A673 (cell line): ENCODE results near the gene HECW1. TPM values are rescaled to one million over a fixed set of nuclear protein-coding genes. Genes with fewer than 3 reads are reported as not detected.

Experiments
- BruUV-seq: library from RNA; stranded (reverse); fragments of 400-500 nt; replicated peaks from 2 replicates; lab custom pipeline; 2021; lab: Mats Ljungman, UMichigan
- CTCF ChIA-PET: fragments of 300-600 bp; sonication (Branson Sonifier 250); formaldehyde crosslinking; loops from one replicate; lab custom pipeline; 2022; ENCODE audit warnings: antibody characterized with exemption; lab: Charles Lee
- POLR2A ChIA-PET: fragments of 300-600 bp; sonication (Branson Sonifier 250); formaldehyde crosslinking; loops from one replicate; lab custom pipeline; 2022; ENCODE audit warnings: antibody characterized with exemption; ENCODE audit not compliant: low non-redundant PET; lab: Charles Lee
- DNase-seq: peaks from one replicate; pipeline ENCODE4 v3.0.0-alpha.2; 2015; ENCODE audit warnings: low spot score
- H3K27ac ChIP-seq: fragments of 200-600 bp; sonication (generic); 2 replicates; pipeline ENCODE4 v1.5.1; 2016; ENCODE audit warnings: mixed run types, low read depth, mild to moderate bottlenecking, mixed read lengths, antibody characterized with exemption, low read length; ENCODE audit not compliant: poor library complexity, severe bottlenecking
- H3K27me3 ChIP-seq: fragments of 200-600 bp; sonication (generic); replicated peaks from 2 replicates; pipeline ENCODE4 v1.6.1; 2017; ENCODE audit warnings: mixed run types, low read depth, mild to moderate bottlenecking, mixed read lengths, antibody characterized with exemption, low read length; ENCODE audit not compliant: insufficient read depth, poor library complexity
- H3K36me3 ChIP-seq: fragments of 200-600 bp; sonication (generic); 2 replicates; pipeline ENCODE4 v1.6.1; 2016; ENCODE audit warnings: mixed run types, mild to moderate bottlenecking, mixed read lengths, antibody characterized with exemption, low read length; ENCODE audit not compliant: insufficient read depth, poor library complexity, severe bottlenecking
- H3K4me1 ChIP-seq: fragments of 200-600 bp; sonication (generic); 2 replicates; pipeline ENCODE4 v1.6.1; 2017; ENCODE audit warnings: mixed run types, mild to moderate bottlenecking, mixed read lengths, antibody characterized with exemption, low read length; ENCODE audit not compliant: insufficient read depth, poor library complexity, severe bottlenecking
- H3K4me3 ChIP-seq: fragments of 200-600 bp; sonication (generic); 2 replicates; pipeline ENCODE4 v1.5.1; 2016; ENCODE audit warnings: low read depth, mixed run types, mild to moderate bottlenecking, mixed read lengths, low read length; ENCODE audit not compliant: poor library complexity, severe bottlenecking
- H3K9me3 ChIP-seq: fragments of 200-600 bp; sonication (generic); 2 replicates; pipeline ENCODE4 v1.6.1; 2016; ENCODE audit warnings: mixed run types, low read depth, mild to moderate bottlenecking, mixed read lengths, antibody characterized with exemption, low read length; ENCODE audit not compliant: poor library complexity, severe bottlenecking
- EZH2 ChIP-seq: fragments of 200-600 bp; sonication (generic); IDR thresholded peaks from 2 replicates; pipeline ENCODE4 v1.6.1; 2017; ENCODE audit warnings: borderline replicate concordance, low read depth, mild to moderate bottlenecking, mixed read lengths, antibody characterized with exemption, low read length; ENCODE audit not compliant: poor library complexity, severe bottlenecking
- intact Hi-C: fragments of 100-400 bp; cut with micrococcal nuclease; formaldehyde crosslinking; loops from one replicate; pipeline ENCODE4 v1.10.0; 2022; ENCODE audit not compliant: unreplicated experiment
- total RNA-seq: library from RNA; stranded (reverse); gene quantifications from 2 replicates; pipeline ENCODE4 v1.2.3, GENCODE V29; 2021
- TF ChIP-seq, protein P1 (sequence below): fragments of 300-800, 200-600 bp; sonication (generic); conservative IDR thresholded peaks from 2 replicates; pipeline ENCODE4 v1.5.1; 2017; ENCODE audit warnings: low read depth, mild to moderate bottlenecking, antibody characterized with exemption, low read length, moderate library complexity, mixed read lengths

Gene HECW1
- total RNA-seq, 1 experiment from 2014 or later = 0.39 TPM

DNA sequence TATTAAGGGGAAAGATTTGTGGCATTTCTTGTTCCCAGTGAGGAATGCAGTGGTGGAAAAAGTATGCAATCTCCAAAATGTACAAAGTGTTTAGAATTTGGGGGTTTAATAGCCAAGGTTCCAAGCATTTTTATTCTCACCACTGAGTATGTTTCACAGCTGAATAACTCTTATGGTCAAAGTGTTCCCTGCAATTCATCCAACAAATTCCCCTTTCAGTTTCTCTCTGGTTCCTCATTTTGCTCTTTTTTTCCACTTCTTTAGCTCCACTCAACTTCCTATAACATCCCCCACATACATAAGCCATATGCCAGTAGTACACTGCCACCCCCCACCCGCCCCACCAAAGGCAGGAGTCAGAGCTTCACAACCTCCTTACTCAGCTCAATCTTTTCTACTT, 4.6 kb downstream of the HECW1 start:
- Histone ChIP-seq H3K27me3 (peaks cover 48% of the 10 kb centered on the region), H3K27ac (no peak overlapping the region), H3K9me3 (no peaks in the 10 kb centered on the region), H3K4me3 (no peak overlapping the region), H3K4me1 (peaks cover 10% of the 10 kb centered on the region), H3K36me3 (no peaks in the 10 kb centered on the region)
- POLR2A ChIA-PET = no interaction called here
- intact Hi-C loops = no loop called here
- TF ChIP-seq, protein P1, sequence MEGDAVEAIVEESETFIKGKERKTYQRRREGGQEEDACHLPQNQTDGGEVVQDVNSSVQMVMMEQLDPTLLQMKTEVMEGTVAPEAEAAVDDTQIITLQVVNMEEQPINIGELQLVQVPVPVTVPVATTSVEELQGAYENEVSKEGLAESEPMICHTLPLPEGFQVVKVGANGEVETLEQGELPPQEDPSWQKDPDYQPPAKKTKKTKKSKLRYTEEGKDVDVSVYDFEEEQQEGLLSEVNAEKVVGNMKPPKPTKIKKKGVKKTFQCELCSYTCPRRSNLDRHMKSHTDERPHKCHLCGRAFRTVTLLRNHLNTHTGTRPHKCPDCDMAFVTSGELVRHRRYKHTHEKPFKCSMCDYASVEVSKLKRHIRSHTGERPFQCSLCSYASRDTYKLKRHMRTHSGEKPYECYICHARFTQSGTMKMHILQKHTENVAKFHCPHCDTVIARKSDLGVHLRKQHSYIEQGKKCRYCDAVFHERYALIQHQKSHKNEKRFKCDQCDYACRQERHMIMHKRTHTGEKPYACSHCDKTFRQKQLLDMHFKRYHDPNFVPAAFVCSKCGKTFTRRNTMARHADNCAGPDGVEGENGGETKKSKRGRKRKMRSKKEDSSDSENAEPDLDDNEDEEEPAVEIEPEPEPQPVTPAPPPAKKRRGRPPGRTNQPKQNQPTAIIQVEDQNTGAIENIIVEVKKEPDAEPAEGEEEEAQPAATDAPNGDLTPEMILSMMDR = no peak
- no peak for TF ChIP-seq EZH2
- DNase-seq = no peak
- CTCF ChIA-PET = no interaction called here
- BruUV-seq = no TSS peak

GRCh38 chr7:43117861-43118260, 5.4 kb downstream of the HECW1 start:
- Histone ChIP-seq H3K27me3 (peaks cover 41% of the 10 kb centered on the region), H3K27ac (no peak overlapping the region), H3K36me3 (no peaks in the 10 kb centered on the region), H3K9me3 (no peaks in the 10 kb centered on the region), H3K4me3 (no peak overlapping the region), H3K4me1 (peaks cover 10% of the 10 kb centered on the region)
- ChIA-PET CTCF (no interaction called here), POLR2A (no interaction called here)
- TF ChIP-seq, protein P1 = no peak
- no peak for TF ChIP-seq EZH2
- intact Hi-C loops = no loop called here
- no peak for DNase-seq
- BruUV-seq = no TSS peak

GRCh38 chr7:43118313-43118712, 5.9 kb downstream of the HECW1 start:
- ChIA-PET POLR2A (no interaction called here), CTCF (no interaction called here)
- no peak for DNase-seq
- H3K27ac ChIP-seq = no peak overlapping the region
- intact Hi-C loops = no loop called here
- H3K9me3 ChIP-seq = no peaks in the 10 kb centered on the region
- no TSS peak for BruUV-seq
- TF ChIP-seq, protein P1 = no peak
- no peak for TF ChIP-seq EZH2
- peaks cover 36% of the 10 kb centered on the region for H3K27me3 ChIP-seq
- H3K36me3 ChIP-seq = no peaks in the 10 kb centered on the region
- H3K4me3 ChIP-seq = no peak overlapping the region
- H3K4me1 ChIP-seq = peaks cover 8% of the 10 kb centered on the region
